IMR-90 (cell line): ENCODE data around the gene CDH16. TPM values are rescaled to one million over a fixed set of nuclear protein-coding genes. Genes with fewer than 3 reads are reported as not detected.

ENCODE experiments used
- ATAC-seq: fragments of 200-7000 bp; cut with Tn5 transposase; 2 replicates; pipeline ENCODE4 v1.9.1; 2020; ENCODE audit warnings: low read depth, mild to moderate bottlenecking, moderate library complexity
- BruUV-seq: library from RNA; stranded (reverse); fragments of 400-500 nt; replicated peaks from 2 replicates; lab custom pipeline; 2021; lab: Mats Ljungman, UMichigan
- CTCF ChIA-PET: fragments of 300-600 bp; formaldehyde crosslinking; extraction: SDS; loops from one replicate; lab custom pipeline; 2021; ENCODE audit warnings: antibody characterized with exemption; lab: Yijun Ruan, JAX
- POLR2A ChIA-PET: fragments of 300-600 bp; sonication (Branson Sonifier 250); formaldehyde crosslinking; loops from one replicate; lab custom pipeline; 2022; ENCODE audit warnings: antibody characterized with exemption; ENCODE audit not compliant: unreplicated experiment; lab: Charles Lee
- DNase-seq: peaks from one replicate; pipeline ENCODE4 v3.0.0; 2013
- H2AFZ ChIP-seq: replicated peaks from 2 replicates; pipeline ENCODE3; 2013; ENCODE audit warnings: low read length, mild to moderate bottlenecking; ENCODE audit not compliant: poor library complexity
- H2AK5ac ChIP-seq: 2 replicates; pipeline ENCODE4 v1.6.1; 2013; ENCODE audit warnings: low read depth, low read length, inconsistent platforms
- H2AK9ac ChIP-seq: replicated peaks from 2 replicates; pipeline ENCODE3; 2013; ENCODE audit warnings: mild to moderate bottlenecking, low read depth, low read length, moderate library complexity; ENCODE audit not compliant: poor library complexity
- H2BK120ac ChIP-seq: 2 replicates; pipeline ENCODE4 v1.6.1; 2013; ENCODE audit warnings: low read depth, low read length, inconsistent platforms
- H2BK15ac ChIP-seq: 3 replicates; pipeline ENCODE4 v1.6.1; 2013; ENCODE audit warnings: low read depth, low read length, inconsistent platforms
- H2BK20ac ChIP-seq: 2 replicates; pipeline ENCODE4 v1.6.1; 2013; ENCODE audit warnings: low read depth, mild to moderate bottlenecking, inconsistent platforms, low read length, moderate library complexity
- H2BK5ac ChIP-seq: 2 replicates; pipeline ENCODE4 v1.6.1; 2013; ENCODE audit warnings: mild to moderate bottlenecking, low read depth, low read length, inconsistent platforms; ENCODE audit not compliant: poor library complexity, severe bottlenecking
- H3K14ac ChIP-seq: replicated peaks from 2 replicates; pipeline ENCODE4 v1.6.1; 2013; ENCODE audit warnings: low read depth, low read length, inconsistent platforms
- H3K18ac ChIP-seq: 2 replicates; pipeline ENCODE4 v1.6.1; 2013; ENCODE audit warnings: low read depth, low read length, control low read depth
- H3K23ac ChIP-seq: 2 replicates; pipeline ENCODE4 v1.6.1; 2013; ENCODE audit warnings: low read depth, low read length, inconsistent platforms
- H3K27ac ChIP-seq: 2 replicates; pipeline ENCODE4 v1.5.1; 2013; ENCODE audit warnings: mild to moderate bottlenecking, control low read depth, low read length; ENCODE audit not compliant: insufficient read depth
- H3K27me3 ChIP-seq: 2 replicates; pipeline ENCODE4 v1.6.1; 2013; ENCODE audit warnings: low read length; ENCODE audit not compliant: control insufficient read depth, insufficient read depth
- H3K36me3 ChIP-seq: 2 replicates; pipeline ENCODE4 v1.6.1; 2013; ENCODE audit warnings: low read length, mixed read lengths; ENCODE audit not compliant: control insufficient read depth, insufficient read depth
- H3K4ac ChIP-seq: 2 replicates; pipeline ENCODE4 v1.6.1; 2013; ENCODE audit warnings: low read depth, low read length, inconsistent platforms
- H3K4me1 ChIP-seq: 2 replicates; pipeline ENCODE4 v1.6.1; 2013; ENCODE audit warnings: low read length, mixed read lengths; ENCODE audit not compliant: control insufficient read depth, insufficient read depth
- H3K4me2 ChIP-seq: 2 replicates; pipeline ENCODE4 v1.6.1; 2013; ENCODE audit warnings: low read depth, mild to moderate bottlenecking, control low read depth, low read length, moderate library complexity
- H3K4me3 ChIP-seq: 2 replicates; pipeline ENCODE4 v1.5.1; 2013; ENCODE audit warnings: low read depth, mild to moderate bottlenecking, control low read depth, low read length, moderate library complexity; ENCODE audit not compliant: insufficient read depth
- H3K56ac ChIP-seq: 2 replicates; pipeline ENCODE4 v1.6.1; 2013; ENCODE audit warnings: low read length, inconsistent platforms; ENCODE audit not compliant: insufficient read depth; ENCODE audit errors: extremely low read depth
- H3K79me1 ChIP-seq, 2 experiments: 2 replicates each; pipeline ENCODE4 v1.6.1; 2013; ENCODE audit warnings: low read length in 2 of 2, inconsistent platforms in 1 of 2, low read depth in 1 of 2
- H3K9ac ChIP-seq: 2 replicates; pipeline ENCODE4 v1.6.1; 2013; ENCODE audit warnings: low read depth, low read length, control low read depth
- H3K9me1 ChIP-seq: 2 replicates; pipeline ENCODE4 v1.6.1; 2013; ENCODE audit warnings: low read length, inconsistent platforms; ENCODE audit not compliant: insufficient read depth
- H3K9me3 ChIP-seq: 2 replicates; pipeline ENCODE4 v1.6.1; 2013; ENCODE audit warnings: low read length; ENCODE audit not compliant: control insufficient read depth, insufficient read depth
- H4K20me1 ChIP-seq: 2 replicates; pipeline ENCODE4 v1.6.1; 2013; ENCODE audit warnings: low read length, inconsistent platforms; ENCODE audit not compliant: insufficient read depth
- H4K5ac ChIP-seq: 2 replicates; pipeline ENCODE4 v1.6.1; 2013; ENCODE audit warnings: mild to moderate bottlenecking, low read depth, low read length, control low read depth
- H4K8ac ChIP-seq, 2 experiments: 2 replicates each; pipeline ENCODE4 v1.6.1; 2013; ENCODE audit warnings: low read depth in 2 of 2, low read length in 2 of 2, control low read depth in 1 of 2, inconsistent platforms in 1 of 2
- H4K91ac ChIP-seq: 2 replicates; pipeline ENCODE4 v1.6.1; 2013; ENCODE audit warnings: low read depth, low read length, inconsistent platforms; ENCODE audit not compliant: insufficient read depth
- BHLHE40 ChIP-seq: fragments of 150-350 bp; IDR thresholded peaks from 2 replicates; pipeline ENCODE4 v1.6.1; 2016; ENCODE audit warnings: mild to moderate bottlenecking, low read depth, low read length
- CEBPB ChIP-seq: IDR thresholded peaks from 2 replicates; pipeline ENCODE4 v1.6.1; 2012; ENCODE audit warnings: low read depth, low read length, improper control_type of control experiment
- CHD1 ChIP-seq: IDR thresholded peaks from 2 replicates; pipeline ENCODE4 v1.6.1; 2012; ENCODE audit warnings: low read depth, low read length, improper control_type of control experiment
- FOS ChIP-seq: fragments of 150-350 bp; IDR thresholded peaks from 2 replicates; pipeline ENCODE4 v1.6.1; 2016; ENCODE audit warnings: low read depth, low read length
- MAFK ChIP-seq: IDR thresholded peaks from 2 replicates; pipeline ENCODE4 v1.6.1; 2012; ENCODE audit warnings: low read depth, low read length, improper control_type of control experiment
- MXI1 ChIP-seq: IDR thresholded peaks from 2 replicates; pipeline ENCODE4 v1.6.1; 2012; ENCODE audit warnings: low read depth, mild to moderate bottlenecking, low read length, moderate library complexity, borderline replicate concordance
- NFE2L2 ChIP-seq: fragments of 150-350 bp; IDR thresholded peaks from 2 replicates; pipeline ENCODE4 v1.6.1; 2016; ENCODE audit warnings: low read depth, mild to moderate bottlenecking, low read length
- POLR2A ChIP-seq: IDR thresholded peaks from 2 replicates; pipeline ENCODE4 v1.6.1; 2012; ENCODE audit warnings: mild to moderate bottlenecking, low read depth, low read length
- RAD21 ChIP-seq: IDR thresholded peaks from 2 replicates; pipeline ENCODE4 v1.6.1; 2012; ENCODE audit warnings: low read length, improper control_type of control experiment
- RCOR1 ChIP-seq: IDR thresholded peaks from 2 replicates; pipeline ENCODE4 v1.6.1; 2012; ENCODE audit warnings: mild to moderate bottlenecking, low read length, improper control_type of control experiment; ENCODE audit not compliant: insufficient replicate concordance
- RFX5 ChIP-seq: IDR thresholded peaks from 2 replicates; pipeline ENCODE4 v1.8.0; 2012; ENCODE audit warnings: low read depth, mild to moderate bottlenecking, low read length, moderate library complexity
- SMC3 ChIP-seq: fragments of 150-350 bp; IDR thresholded peaks from 2 replicates; pipeline ENCODE4 v1.6.1; 2016; ENCODE audit warnings: low read depth, mild to moderate bottlenecking, antibody characterized with exemption, low read length, moderate library complexity
- WGBS, 2 experiments: methylation state at CpG; one replicate each; pipeline versions ENCODE4 v1.1.5 to v1.1.7; 2013; ENCODE audit warnings: missing lambda C conversion rate in 2 of 2; ENCODE audit not compliant: insufficient read length in 1 of 2; ENCODE audit errors: extremely low coverage in 2 of 2; 5-methylcytosine and 5-hydroxymethylcytosine counted together
- dilution Hi-C: fragments of 300-500 bp; cut with HindIII; formaldehyde crosslinking; loops from one replicate; pipeline ENCODE4 v1.14.3; 2018; ENCODE audit warnings: low sequenced_read_pairs; ENCODE audit not compliant: unreplicated experiment
- in situ Hi-C: fragments of 300-500 bp; cut with MboI; formaldehyde crosslinking; loops from 3 replicates; pipeline ENCODE4 v1.14.3; 2019; ENCODE audit warnings: low sequenced_read_pairs, inconsistent platforms, mixed read lengths
- intact Hi-C: fragments of 100-400 bp; cut with micrococcal nuclease; formaldehyde crosslinking; loops from 2 replicates; pipeline ENCODE4 v1.10.0; 2022
- polyA plus RNA-seq, 3 experiments: library from polyadenylated mRNA; depleted of rRNA; stranded (reverse); fragments of >200 nt; gene quantifications; 2 replicates each; pipeline ENCODE4 v1.2.3, GENCODE V29; 2012; ENCODE audit warnings: low replicate concordance in 1 of 3
- total RNA-seq: library from RNA; depleted of rRNA; stranded (reverse); fragments of >200 nt; gene quantifications from 2 replicates; pipeline ENCODE4 v1.2.3, GENCODE V29; 2012
- TF ChIP-seq, protein P1 (sequence below): fragments of 150-350 bp; IDR thresholded peaks from 2 replicates; pipeline ENCODE4 v1.6.1; 2016; ENCODE audit warnings: low read depth, mild to moderate bottlenecking, low read length, moderate library complexity, borderline replicate concordance
- TF ChIP-seq, protein P2 (sequence below): conservative IDR thresholded peaks from 2 replicates; pipeline ENCODE4 v1.5.1; 2012; ENCODE audit warnings: mild to moderate bottlenecking, low read depth, low read length, improper control_type of control experiment
- TF ChIP-seq, protein P3 (sequence below): fragments of 150-350 bp; IDR thresholded peaks from 2 replicates; pipeline ENCODE4 v1.6.1; 2017; ENCODE audit warnings: mild to moderate bottlenecking, antibody characterized with exemption, low read length, low read depth

CDH16 gene
- total and polyA plus RNA-seq, 2 of the 4 experiments (the other 2 are of a cell fraction) = not detected

DNA sequence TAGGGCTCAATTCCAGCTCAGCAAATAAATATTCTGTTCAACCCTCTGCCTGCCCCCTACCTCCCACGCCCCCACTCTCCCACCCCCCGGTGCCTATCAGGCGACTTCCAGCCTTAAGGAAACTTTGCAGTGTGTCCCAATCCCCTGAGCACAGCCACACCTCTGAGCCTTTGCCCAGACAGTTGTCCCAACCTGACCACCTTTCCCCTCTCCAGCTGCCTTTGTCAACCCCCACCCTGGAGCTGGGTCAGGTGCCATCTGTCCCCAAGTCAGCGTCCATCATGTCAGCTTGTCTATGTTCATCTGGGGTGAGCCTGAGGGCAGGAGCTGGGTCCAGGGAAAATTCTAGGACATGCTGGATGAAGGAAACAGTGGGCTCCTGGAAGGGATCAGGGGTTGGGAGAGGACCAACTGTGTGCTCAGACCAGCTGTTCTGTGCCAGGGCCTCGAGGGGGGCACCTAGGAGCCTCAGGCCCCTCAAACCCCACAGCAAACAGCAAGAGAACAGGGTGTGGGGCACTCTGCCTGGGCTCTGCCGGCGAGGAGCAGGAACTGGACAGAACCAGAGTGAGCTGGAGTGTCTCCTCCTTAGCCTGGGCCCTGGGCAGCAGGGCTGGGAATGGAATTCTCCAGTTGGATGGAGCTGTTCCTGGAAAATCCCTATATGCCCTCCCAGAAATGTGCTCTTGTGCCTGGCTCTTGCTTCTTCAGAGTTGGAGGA lies 17.8 kb downstream of the CDH16 start:
- Histone ChIP-seq H4K5ac (peak overlapping the region; percentile 90), H2BK15ac (peak overlapping the region; percentile 97; the same call in 2 of the 3 replicates), H4K8ac (peak overlapping the region; percentile 48 to 86; a peak in 2 of 4 replicates), H2AFZ (peak overlapping the region; percentile 61), H3K4ac (peak overlapping the region; percentile 90), H3K36me3 (no peaks in the 10 kb centered on the region), H3K4me1 (peaks cover 48% of the 10 kb centered on the region), H2BK120ac (peak overlapping the region; percentile 92), H3K4me2 (no peak overlapping the region), H3K9me1 (peaks cover 48% of the 10 kb centered on the region), H3K27ac (peak overlapping the region; percentile 95), H3K9ac (no peak overlapping the region), H4K91ac (peak overlapping the region; percentile 90), H3K56ac (peak overlapping the region; percentile 41; the same call in 1 of the 2 replicates), H2AK9ac (peak overlapping the region; percentile 76), H3K9me3 (no peaks in the 10 kb centered on the region), H2BK20ac (peak overlapping the region; percentile 94), H3K27me3 (no peaks in the 10 kb centered on the region), H3K4me3 (no peak overlapping the region), H3K14ac (peak overlapping the region; percentile 93), H2AK5ac (peak overlapping the region; percentile 89), H3K23ac (peak overlapping the region; percentile 69; the same call in 1 of the 2 replicates), H3K79me1 (peaks cover 0 to 10% of the 10 kb centered on the region in 2 experiments; a peak in 2 of 4 replicates), H3K18ac (peak overlapping the region; percentile 62), H4K20me1 (no peaks in the 10 kb centered on the region), H2BK5ac (peak overlapping the region; percentile 52)
- DNase-seq (no peak), ATAC-seq (0 out of 2 replicates have a peak, but pooled peaks have one; percentile 12)
- CTCF ChIA-PET = interaction anchor here (1.6 kb wide), 1 partner anchor 28 kb away, joined by 3 read pairs; no protein-coding TSS in a partner anchor
- in situ Hi-C loops = no loop called here
- BruUV-seq = no TSS peak
- intact Hi-C loops = no loop called here
- dilution Hi-C loops = no loop called here
- POLR2A ChIA-PET = interaction anchor here (0.5 kb wide), 1 partner anchor 18 kb away, joined by 3 read pairs; no protein-coding TSS in a partner anchor
- WGBS, 2 experiments = no CpG with 5 or more reads among the region's 7 CpGs
- TF ChIP-seq RFX5 = no peak
- no peak for TF ChIP-seq CEBPB
- no peak for TF ChIP-seq SMC3
- TF ChIP-seq, protein P1, sequence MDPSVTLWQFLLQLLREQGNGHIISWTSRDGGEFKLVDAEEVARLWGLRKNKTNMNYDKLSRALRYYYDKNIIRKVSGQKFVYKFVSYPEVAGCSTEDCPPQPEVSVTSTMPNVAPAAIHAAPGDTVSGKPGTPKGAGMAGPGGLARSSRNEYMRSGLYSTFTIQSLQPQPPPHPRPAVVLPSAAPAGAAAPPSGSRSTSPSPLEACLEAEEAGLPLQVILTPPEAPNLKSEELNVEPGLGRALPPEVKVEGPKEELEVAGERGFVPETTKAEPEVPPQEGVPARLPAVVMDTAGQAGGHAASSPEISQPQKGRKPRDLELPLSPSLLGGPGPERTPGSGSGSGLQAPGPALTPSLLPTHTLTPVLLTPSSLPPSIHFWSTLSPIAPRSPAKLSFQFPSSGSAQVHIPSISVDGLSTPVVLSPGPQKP = no peak
- no peak for TF ChIP-seq POLR2A
- no peak for TF ChIP-seq MAFK
- TF ChIP-seq RAD21 = no peak
- TF ChIP-seq CHD1 = no peak
- no peak for TF ChIP-seq RCOR1
- no peak for TF ChIP-seq NFE2L2
- TF ChIP-seq, protein P2, sequence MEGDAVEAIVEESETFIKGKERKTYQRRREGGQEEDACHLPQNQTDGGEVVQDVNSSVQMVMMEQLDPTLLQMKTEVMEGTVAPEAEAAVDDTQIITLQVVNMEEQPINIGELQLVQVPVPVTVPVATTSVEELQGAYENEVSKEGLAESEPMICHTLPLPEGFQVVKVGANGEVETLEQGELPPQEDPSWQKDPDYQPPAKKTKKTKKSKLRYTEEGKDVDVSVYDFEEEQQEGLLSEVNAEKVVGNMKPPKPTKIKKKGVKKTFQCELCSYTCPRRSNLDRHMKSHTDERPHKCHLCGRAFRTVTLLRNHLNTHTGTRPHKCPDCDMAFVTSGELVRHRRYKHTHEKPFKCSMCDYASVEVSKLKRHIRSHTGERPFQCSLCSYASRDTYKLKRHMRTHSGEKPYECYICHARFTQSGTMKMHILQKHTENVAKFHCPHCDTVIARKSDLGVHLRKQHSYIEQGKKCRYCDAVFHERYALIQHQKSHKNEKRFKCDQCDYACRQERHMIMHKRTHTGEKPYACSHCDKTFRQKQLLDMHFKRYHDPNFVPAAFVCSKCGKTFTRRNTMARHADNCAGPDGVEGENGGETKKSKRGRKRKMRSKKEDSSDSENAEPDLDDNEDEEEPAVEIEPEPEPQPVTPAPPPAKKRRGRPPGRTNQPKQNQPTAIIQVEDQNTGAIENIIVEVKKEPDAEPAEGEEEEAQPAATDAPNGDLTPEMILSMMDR = no peak
- TF ChIP-seq, protein P3, sequence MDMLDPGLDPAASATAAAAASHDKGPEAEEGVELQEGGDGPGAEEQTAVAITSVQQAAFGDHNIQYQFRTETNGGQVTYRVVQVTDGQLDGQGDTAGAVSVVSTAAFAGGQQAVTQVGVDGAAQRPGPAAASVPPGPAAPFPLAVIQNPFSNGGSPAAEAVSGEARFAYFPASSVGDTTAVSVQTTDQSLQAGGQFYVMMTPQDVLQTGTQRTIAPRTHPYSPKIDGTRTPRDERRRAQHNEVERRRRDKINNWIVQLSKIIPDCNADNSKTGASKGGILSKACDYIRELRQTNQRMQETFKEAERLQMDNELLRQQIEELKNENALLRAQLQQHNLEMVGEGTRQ = no peak
- TF ChIP-seq MXI1 = no peak
- no peak for TF ChIP-seq FOS
- no peak for TF ChIP-seq BHLHE40
